Subcutaneous adipose tissue (tissue), 4 donors: Measurements from ENCODE around the gene MINK1. TPM values are rescaled to one million over a fixed set of nuclear protein-coding genes. Genes with fewer than 3 reads are reported as not detected.

Experiments
- CTCF ChIP-seq: fragments of 450-650 bp; IDR thresholded peaks from one replicate; pipeline ENCODE4 v1.5.1; 2016; ENCODE audit warnings: low read depth, mild to moderate bottlenecking, control low read depth, antibody characterized with exemption, moderate library complexity
- total RNA-seq, 4 donors: library from RNA; depleted of rRNA; stranded (reverse); fragments of >200 nt; gene quantifications; one replicate each; pipeline ENCODE4 v1.1.0, GENCODE V29; 2016

MINK1 gene
- total RNA-seq, 4 donors from 2014 or later, result 12.9 to 61.0 (median 28.2) TPM

GRCh38 chr17:4908711-4909496 lies 75.8 kb downstream of the MINK1 start:
- TF ChIP-seq CTCF, result no peak

GRCh38 chr17:4913994-4914393 lies 80.9 kb downstream of the MINK1 start:
- TF ChIP-seq CTCF, result no peak

GRCh38 chr17:4919511-4920047 lies 86.4 kb downstream of the MINK1 start:
- TF ChIP-seq CTCF, result no peak

- TF ChIP-seq CTCF, result no peak
Observed at GRCh38 chr17:4920351-4921048, 87.4 kb downstream of the MINK1 start.

- TF ChIP-seq CTCF, result no peak
Observed at GRCh38 chr17:4921320-4921719, 88.2 kb downstream of the MINK1 start.

GRCh38 chr17:4928881-4929280 lies 95.7 kb downstream of the MINK1 start:
- no peak for TF ChIP-seq CTCF

GRCh38 chr17:4931963-4932362 lies 98.8 kb downstream of the MINK1 start, which contains the start of gene GP1BA:
Gene GP1BA (plus strand): TSS chr17:4932277. CDS start chr17:4932605, 328 bp downstream.
- TF ChIP-seq CTCF, result no peak
